SIG-M5 treated with dmso at 0.1 percent for 504 hours (cell line): Measurements from ENCODE around the gene DPH6.

Source experiments
- DNase-seq: peaks from one replicate; lab custom pipeline; 2025; ENCODE audit not compliant: unreplicated experiment; lab: John Stamatoyannopoulos, UW

Gene DPH6

GRCh38 chr15:35487417-35487816, 58.5 kb downstream of the DPH6 start:
- DNase-seq, result no peak

GRCh38 chr15:35486296-35486695, 59.7 kb downstream of the DPH6 start:
- DNase-seq, result no peak

GRCh38 chr15:35485411-35485810, 60.6 kb downstream of the DPH6 start:
- no peak for DNase-seq

GRCh38 chr15:35484231-35484945, 61.6 kb downstream of the DPH6 start:
- DNase-seq, result no peak

GRCh38 chr15:35481992-35482391, 64.0 kb downstream of the DPH6 start:
- DNase-seq, result no peak

- peak; percentile 2 for DNase-seq
Measured at GRCh38 chr15:35481064-35481463, 64.9 kb downstream of the DPH6 start.

- no peak for DNase-seq
Measured at GRCh38 chr15:35479423-35479822, 66.5 kb downstream of the DPH6 start.

- no peak for DNase-seq
Measured at GRCh38 chr15:35477312-35478262, 68.4 kb downstream of the DPH6 start.

- no peak for DNase-seq
Measured at GRCh38 chr15:35471024-35471423, 74.9 kb downstream of the DPH6 start.

GRCh38 chr15:35470441-35470840, 75.5 kb downstream of the DPH6 start:
- no peak for DNase-seq

- DNase-seq, result no peak
Measured at GRCh38 chr15:35466476-35466875, 79.5 kb downstream of the DPH6 start.

GRCh38 chr15:35465783-35466182, 80.2 kb downstream of the DPH6 start:
- DNase-seq, result no peak

GRCh38 chr15:35460616-35461015, 85.3 kb downstream of the DPH6 start:
- no peak for DNase-seq

- no peak for DNase-seq
Measured at GRCh38 chr15:35458176-35458856, 87.6 kb downstream of the DPH6 start.

GRCh38 chr15:35455201-35455600, 90.8 kb downstream of the DPH6 start:
- no peak for DNase-seq

GRCh38 chr15:35450492-35450891, 95.5 kb downstream of the DPH6 start:
- DNase-seq, result no peak

GRCh38 chr15:35448294-35448693, 97.7 kb downstream of the DPH6 start:
- DNase-seq, result no peak

GRCh38 chr15:35445891-35446290, 100.1 kb downstream of the DPH6 start:
- no peak for DNase-seq

- peak; percentile 24 for DNase-seq
Measured at GRCh38 chr15:35444557-35445204, 101.3 kb downstream of the DPH6 start.

GRCh38 chr15:35443376-35443775, 102.6 kb downstream of the DPH6 start:
- DNase-seq, result no peak

- no peak for DNase-seq
Measured at GRCh38 chr15:35442742-35443141, 103.2 kb downstream of the DPH6 start.
